GM19463 (cell line): ENCODE data around the gene CDC42EP1.
"Not testable (repeated sequence)": the region's sequence is repeated elsewhere in the genome, so short reads cannot be mapped to it uniquely, and the experiment has no call there.

Experiments used
- ATAC-seq: cut with Tn5 transposase; IDR thresholded peaks from one replicate; pipeline ENCODE4 v1.9.1; 2021; ENCODE audit warnings: mild to moderate bottlenecking, moderate library complexity; ENCODE audit not compliant: unreplicated experiment

Gene CDC42EP1, protein sequence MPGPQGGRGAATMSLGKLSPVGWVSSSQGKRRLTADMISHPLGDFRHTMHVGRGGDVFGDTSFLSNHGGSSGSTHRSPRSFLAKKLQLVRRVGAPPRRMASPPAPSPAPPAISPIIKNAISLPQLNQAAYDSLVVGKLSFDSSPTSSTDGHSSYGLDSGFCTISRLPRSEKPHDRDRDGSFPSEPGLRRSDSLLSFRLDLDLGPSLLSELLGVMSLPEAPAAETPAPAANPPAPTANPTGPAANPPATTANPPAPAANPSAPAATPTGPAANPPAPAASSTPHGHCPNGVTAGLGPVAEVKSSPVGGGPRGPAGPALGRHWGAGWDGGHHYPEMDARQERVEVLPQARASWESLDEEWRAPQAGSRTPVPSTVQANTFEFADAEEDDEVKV

DNA sequence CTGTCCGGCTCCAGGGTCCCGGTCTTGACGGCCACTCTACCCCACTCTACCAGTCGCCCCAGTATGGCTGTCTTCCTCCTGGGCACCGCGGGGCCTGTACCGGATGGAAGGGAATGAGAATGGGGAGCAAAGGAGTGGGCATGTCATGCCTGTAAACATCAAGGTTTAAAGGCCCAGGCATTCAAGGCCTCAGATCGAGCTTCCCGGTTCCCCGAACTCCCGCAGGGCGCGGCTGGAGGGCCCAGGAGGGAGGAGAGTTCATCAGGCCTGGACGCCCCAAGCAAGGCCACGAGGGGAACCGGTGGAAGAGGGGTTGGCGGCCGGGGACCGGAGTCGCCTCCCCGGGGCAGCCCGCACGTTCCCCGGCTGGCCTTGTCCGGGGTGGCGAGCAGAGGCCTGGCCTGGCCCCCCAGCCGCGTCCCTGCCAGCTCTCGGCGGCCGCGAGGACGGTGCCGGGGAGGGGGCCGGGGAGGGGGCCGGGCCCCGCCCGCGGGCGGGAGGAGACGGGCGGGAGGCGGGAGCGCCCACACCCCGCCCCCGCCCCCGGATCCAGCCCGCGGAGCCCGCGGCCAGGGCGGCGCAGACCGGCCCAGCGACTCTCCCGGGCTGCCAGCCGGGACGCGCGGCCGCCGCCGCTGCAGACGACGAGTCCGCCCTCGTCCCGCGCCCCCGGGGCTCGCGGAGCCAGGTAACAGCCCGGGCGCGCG is at the start of gene CDC42EP1:
TSS of gene CDC42EP1 (plus strand) at position 580 of the 707 bp plus-strand sequence. CDS start 5,870 bp downstream, outside the sequence.
- no peak for ATAC-seq

DNA sequence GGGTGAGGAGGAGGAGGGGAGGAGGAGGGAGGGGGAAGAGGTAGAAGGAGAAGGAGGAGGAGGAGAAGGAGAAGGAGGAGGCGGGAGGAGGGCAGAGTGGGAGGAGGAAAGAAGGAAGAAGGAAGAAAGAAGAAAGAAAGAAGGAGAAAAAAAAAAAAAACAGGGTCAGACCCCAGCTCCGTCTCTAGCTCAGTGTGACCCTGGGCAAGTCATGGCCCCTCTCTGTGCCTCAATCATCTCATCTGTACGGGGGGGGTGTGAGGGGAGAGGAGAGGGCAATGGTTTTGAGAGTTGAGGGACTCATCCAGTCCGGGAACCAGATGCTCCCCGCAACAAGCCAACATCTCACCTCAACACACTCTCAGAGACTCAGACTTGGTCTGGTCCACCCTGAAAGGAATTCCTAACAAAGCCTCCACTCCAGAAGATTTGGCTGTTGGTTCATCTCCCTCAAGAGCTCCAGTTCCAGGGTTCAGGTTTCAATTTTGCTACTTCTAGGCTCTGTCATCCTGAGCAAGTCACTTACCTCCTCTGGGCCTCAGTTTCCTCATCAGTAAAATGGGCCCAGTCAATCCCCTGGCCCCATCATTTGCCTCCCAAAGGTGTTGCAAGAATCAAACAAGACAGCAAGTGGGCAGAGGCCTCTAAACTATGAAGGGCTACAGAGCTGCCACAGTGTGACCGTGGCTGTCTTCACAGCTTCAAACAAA is 48.7 kb upstream of the CDC42EP1 start:
- no peak for ATAC-seq

DNA sequence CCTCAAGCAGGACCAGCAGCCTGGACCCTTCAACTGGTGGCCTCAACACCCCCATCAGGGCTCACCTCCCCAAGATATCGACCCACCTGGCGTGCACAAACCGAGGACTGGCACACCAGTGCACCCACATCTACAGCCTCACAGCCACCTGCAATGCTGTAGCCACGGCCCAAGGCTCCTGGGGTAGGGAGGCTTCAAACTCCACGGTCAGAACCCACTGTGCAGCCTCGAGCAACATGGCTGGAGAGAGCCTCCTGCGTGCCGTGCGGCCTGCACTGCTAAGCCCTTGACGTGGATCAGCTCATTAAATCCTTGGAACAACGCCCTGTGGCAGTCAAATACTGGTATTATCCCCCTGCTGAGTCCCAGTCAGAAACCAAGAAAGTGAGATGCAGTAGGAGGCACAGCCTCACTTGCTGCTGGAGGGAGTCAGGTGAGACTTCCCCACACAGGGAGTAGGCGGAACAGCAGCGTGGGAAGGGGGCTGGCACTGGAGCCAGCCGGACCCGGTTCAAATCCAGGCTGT is 45.7 kb upstream of the CDC42EP1 start:
- ATAC-seq: no peak

DNA sequence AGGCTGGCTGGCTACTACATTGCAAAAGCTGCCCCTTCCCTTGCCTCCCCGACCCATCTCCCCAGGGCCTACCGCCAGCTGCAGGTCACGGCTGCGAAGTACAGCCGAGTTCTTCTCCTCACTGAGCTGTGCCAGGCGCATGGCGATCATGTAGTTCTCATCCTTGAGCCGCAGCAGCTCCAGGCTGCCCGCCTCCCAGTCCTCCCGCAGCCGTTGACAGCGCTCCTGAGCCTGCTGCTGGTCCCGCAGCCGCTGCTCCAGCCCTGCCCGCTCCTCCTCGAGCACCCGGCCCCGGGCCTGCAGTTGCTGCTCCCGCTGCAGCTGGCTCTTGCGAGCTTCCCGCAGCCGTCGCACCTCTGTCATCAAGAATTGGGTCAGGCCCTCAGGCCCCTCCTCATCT is 44.4 kb upstream of the CDC42EP1 start:
- no peak for ATAC-seq

DNA sequence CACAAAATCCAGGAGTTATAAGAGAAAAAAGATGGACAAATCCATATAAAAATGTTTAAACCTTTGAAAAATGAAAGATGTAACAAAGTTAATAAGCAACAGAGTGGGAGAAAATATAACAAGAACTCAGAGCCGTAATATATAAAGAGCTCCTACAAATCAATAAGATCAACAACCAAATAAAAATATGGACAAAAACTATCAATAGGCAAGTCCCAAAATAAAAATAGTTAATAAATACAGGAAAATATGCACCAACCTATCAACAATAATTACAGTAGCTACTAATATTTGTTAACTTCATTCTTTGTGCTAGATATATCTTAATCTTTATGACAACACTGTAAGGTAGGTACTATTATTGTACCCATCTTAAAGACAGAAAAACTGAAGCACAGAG is 43.8 kb upstream of the CDC42EP1 start:
- no peak for ATAC-seq

DNA sequence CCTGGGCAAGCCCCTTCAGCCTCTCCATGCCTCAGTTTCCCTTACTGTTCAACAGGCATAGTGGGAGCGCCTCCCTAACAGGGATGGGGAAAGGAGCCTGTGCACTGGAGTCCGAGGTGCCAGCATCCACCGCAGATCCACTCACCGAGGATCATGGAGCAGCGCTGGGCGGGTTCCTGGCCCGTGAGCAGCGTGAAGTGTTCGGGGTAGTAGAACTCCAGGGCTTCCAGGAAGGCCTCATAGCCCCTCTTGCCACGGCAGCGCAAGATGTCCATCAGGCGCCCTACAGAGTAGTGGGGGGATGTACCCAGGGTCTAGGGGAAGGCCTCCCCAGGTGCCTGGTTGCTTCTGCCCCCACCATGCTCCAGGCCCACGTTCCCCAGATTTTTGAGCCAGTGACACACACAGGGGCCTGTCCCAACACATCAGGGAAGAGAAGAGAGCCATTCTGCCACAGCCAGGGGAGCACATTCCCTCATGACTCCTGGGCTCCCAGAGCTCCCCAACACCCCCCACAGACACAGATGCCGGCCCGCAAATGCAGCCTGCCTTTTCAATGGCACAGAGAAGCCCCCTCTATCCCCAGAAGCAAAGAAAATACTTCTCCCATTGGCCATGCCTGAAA is 42.3 kb upstream of the CDC42EP1 start:
- ATAC-seq: no peak

DNA sequence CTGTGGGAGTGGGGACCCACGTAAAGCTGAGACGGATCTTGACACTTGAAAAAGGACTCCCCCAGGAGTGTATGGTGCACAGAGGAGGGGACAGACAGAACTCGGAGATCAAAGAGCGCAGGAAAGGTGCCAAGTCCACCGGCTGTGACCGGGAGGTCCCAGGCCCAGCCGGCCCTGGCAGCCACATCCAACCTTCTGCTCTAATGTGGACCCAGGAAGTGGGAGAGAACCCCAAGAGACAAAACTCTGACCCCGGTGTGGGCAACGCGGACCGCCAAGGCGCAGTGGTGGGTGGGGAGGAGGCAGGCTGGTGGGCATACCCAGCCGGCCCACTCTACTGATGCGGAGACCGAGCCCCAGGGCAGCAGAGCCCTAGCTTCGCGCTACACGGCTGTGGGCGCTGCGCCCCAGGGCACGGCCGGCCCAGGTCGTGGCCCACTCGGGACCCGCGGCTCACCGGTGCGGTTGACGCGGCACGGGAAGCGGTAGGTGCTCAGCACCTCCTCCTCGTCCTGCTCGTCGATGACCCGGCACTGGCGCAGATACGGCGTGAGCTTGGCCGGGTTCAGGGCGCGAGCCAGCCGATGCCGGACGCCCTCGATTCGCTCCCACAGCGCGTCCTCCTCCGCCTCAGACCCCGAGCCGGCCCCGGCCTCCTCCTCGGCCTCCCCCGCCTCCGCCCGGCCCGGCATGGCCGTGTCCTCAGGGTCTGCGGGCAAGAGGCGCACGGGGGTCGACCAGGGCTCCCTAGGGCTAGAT is 41.6 kb upstream of the CDC42EP1 start:
- ATAC-seq: no peak

DNA sequence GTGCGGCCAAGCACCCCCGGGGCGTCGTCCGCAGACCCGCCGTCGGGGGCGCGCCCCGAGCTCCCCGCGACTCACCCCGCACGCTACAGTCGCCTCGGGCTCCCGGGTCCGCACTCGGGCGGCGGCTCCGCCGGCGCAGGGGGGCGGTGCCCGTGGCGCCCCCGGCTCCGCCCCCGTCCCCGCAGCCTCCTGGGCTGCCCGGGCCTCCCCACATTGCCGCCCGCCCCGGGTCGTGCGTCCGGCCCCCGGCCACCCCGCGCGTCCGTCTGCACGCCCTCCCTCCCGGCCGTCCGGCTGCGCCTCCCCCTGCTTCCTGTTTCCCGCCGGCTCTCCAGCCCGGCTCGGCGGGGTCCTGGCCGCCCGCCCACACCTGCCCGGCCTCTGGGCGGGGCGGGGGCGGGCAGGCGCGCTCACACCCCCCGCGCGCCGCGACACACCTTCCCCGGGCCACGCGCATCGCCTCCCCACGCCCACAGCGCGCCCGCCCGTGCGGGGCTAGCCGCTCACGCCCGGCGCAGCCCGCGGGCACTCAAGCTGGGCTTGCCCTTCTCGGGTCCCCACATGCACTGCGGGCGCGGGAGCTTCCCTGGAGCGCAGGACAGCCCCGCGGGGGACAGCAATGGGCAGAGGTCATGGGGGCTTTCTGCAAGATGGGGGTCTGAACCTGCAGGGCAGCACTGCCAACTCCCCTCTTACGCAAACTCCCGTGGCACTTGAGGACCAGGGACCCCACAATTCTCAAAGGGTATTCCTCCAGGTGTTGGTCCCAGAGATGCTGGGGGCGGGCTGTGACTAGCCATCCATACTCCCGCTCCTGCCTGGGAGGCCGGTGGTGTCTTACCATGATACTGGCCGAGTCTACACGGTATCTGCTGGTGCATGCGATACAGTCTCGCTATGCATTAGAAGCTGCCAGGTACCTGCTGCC is 40.7 kb upstream of the CDC42EP1 start, which contains the start of gene CARD10:
TSS of gene CARD10 (minus strand) at position 148 of the 928 bp plus-strand sequence. CDS start 215 bp downstream, outside the sequence.
- ATAC-seq: no peak

DNA sequence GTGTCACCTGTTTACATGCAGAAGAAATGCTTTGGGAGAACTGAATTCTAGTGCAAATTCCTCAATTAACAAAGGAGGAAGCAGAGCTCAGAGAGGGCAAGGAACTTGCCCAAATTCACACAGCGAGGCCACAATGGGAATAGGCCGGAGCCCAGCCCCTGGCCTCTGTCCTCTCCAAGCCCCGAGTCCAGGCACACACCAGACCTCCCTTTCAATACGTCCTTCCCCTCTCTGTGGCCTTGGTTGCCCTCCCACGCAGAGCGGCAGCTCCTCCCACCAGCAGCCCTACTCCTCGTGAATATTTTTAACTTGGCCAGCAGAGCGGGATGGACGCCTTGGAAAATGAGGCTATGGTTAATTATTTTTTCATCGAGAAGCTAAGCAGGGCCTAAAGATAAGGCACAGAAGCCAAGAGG is 39.5 kb upstream of the CDC42EP1 start:
- no peak for ATAC-seq

DNA sequence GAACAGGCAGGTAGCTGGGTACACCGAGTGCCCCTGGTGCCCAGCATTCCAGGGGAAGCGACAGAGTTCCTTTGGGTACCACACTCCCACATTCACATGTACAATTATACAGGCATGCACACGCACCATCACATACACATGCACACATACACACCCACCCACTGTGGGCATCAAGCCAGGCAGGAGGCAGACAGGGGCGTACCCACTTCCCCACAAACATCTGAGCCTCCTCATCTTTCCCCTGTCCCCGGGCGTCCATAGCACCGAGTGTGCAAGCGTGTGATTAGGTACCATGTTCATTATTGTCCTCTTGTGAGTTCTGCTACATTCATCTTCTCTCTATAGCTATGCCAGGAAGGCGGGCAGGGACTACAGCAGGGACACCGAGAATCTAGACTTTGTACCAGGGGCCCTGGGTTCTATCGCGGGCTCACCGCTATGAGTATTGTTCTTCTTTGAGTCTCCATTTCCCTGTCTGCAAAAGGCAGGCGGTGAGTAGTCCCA is 39.0 kb upstream of the CDC42EP1 start:
- no peak for ATAC-seq

DNA sequence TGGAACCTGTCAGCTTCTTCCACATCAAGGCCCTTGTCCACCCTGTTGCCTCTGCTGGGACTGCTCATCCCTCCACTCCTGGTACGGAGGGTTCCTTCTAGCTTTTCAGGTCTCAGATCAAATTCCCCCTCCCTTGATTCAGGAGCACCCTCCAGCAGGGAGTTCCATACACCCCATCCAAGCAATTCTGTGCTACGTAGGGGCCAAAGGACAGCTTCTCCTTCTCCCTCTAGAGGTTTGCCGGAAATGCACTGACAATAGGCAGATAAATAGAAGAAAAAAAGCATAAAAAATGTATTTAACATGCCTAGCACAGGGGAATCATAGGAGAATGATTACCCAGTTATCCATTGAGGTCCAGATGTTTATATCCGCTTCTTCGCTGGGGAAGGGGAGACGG is 37.8 kb upstream of the CDC42EP1 start:
- ATAC-seq: no peak

DNA sequence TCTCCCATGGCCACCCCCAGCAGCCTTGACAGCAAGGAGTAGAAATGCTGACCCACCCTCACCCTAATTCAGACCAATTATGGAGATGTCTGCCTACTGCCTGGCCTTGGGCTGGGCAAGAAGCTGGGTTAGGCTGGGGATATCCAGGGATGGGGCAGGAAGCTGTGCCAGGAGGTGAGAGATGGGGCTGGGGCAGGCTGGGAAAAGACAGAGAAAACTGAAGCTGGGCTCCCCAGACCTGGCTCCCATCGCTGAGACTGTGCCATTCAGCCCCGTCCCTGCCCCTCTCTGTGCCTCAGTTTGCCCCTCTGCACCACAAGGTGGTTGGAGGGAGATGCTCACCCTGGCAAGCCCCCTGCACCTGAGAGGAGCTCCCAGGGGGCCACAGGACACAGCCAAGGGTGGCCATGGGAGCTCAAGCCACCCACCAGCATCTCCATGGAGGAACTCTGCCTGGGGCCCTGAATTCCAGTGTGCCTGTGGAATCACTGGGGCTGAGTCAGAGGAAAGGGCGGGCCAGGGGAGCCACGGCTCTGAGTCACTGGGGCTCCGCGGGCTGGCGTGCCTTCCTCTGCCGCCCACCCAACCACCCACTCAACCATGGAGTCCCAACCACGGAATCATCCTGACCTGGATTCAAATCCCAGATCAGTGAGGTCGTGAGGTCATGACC is 35.1 kb upstream of the CDC42EP1 start:
- no peak for ATAC-seq

DNA sequence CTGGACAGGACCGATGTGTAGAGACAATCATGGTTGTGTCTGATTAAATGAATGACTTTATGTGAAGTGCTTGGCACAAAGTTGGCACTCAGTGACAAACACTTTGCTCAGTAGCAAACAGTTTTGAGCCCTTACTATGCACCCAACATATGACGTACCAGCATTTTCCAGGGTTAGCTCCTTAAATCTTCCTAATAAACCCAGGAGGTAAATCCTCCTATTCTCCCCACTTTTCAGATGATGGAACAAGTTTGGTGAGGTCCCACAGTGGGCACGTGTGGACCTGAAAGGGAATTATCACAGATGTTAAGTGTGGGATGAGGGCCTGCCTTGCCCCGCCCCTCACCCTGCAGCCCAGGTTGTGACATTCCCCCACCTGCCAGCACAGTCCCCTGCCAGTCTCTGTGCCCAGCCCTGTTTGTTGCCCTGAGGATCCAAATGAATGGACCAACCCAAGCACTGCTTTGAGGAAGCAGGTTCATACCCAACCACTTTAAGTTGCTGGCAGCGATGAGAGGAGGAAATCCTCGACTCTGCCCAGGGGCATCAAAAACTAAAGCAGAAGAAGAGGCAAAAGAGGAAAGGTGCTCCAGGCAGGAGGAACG is 34.4 kb upstream of the CDC42EP1 start:
- ATAC-seq: no peak

DNA sequence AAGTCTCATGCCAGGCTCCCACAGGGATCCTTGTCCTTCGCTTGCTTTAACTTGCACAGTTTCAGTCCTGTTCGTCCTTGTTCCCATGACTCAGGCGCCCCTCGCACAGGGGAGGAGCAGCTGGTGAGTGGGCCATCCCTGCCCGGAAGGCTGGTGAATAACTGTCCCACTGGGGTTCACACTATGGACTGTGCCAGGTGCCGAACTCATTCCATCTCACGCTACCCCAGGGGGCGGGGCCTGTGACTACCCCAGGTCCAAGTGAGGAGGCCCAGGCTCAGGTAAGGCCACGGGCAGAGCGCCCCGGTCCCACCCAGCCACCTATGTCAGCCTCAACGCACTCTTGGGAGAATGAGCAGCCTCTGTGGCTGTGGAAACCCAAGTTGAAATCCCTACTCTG is 33.9 kb upstream of the CDC42EP1 start:
- ATAC-seq: no peak

DNA sequence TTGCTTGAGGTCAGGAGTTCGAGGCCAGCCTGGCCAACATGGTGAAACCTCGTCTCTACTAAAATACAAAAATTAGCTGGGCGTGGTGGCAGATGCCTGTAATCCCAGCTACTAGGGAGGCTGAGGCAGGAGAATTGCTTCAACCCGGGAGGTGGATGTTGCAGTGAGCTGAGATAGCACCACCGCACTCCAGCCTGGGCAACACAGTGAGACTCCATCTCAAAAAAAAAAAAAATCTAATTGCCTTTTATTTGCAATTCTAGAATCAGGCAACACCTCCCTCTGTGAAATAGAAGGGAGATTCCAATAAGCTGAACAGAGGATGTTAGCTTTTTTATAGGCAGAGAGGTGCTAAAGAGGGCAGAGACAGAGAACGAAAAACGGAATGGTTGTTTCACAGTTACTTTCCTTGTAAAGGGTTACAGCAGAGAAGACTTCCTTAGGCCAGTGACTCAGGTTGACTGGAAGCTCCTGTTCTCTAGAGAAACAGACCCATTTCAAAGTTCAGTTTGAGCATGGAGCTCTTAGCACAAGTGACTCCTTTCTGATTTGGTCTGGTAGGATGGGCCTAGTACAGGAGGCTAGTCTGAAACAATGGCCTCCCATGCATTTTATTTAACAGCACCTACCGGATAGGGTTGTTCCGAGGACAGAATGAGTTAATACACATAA is 33.1 kb upstream of the CDC42EP1 start:
- not testable (repeated sequence) for ATAC-seq

DNA sequence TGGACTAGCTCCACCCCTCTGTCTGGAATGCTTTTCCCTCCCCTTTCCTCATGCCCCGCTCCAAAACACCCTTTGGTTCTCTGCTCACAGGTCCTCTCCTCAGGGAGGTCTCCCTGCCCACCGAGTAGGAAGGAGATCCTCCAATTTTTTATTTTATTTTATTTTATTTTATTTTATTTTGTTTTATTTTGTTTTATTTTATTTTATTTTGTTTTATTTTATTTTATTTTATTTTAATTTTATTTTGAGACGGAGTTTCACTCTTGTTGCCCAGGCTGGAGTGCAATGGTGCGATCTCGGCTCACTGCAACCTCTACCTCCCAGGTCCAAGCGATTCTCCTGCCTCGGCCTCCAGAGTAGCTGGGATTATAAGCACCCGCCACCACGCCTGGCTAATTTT is 32.3 kb upstream of the CDC42EP1 start:
- not testable (repeated sequence) for ATAC-seq

DNA sequence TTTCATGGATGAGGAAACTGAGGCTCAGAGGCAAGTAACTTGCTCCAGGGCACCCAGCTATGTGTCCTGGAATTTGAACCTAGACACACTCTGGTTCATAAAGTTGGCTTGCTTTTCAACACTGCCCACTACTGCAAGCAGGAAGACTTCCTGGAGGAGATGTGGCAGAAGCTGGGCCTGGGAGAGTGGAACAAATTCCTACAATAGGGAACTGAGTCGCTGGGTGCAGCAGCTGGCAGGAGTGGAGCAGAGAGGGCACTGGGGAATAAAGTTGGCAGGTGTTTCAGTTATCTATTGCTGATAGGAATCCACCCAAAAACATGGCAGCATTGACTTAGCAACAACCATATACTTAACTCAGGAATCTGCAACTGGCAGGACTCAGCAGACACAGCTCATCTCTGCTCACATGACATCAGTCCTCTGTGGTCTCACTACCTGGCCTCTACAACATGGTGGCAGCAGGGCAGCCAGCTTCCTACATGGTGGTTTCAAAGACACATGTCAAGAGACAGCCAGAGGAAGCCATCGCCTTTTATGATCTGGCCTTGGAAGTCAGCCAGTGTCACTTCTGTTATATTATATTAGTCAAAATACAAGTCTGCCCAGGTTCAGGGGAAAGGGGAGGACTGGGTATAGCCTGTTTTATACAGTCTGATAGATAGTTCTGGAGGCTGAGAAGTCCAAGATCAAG is 30.5 kb upstream of the CDC42EP1 start:
- ATAC-seq: no peak
